GM18907 (cell line): ENCODE data around the gene GMEB2.
"Not testable (repeated sequence)": the region's sequence is repeated elsewhere in the genome, so short reads cannot be mapped to it uniquely, and the experiment has no call there.

Experiments used
- ATAC-seq: cut with Tn5 transposase; IDR thresholded peaks from one replicate; pipeline ENCODE4 v1.9.1; 2021; ENCODE audit warnings: mild to moderate bottlenecking, moderate library complexity; ENCODE audit not compliant: unreplicated experiment

GMEB2 gene, protein sequence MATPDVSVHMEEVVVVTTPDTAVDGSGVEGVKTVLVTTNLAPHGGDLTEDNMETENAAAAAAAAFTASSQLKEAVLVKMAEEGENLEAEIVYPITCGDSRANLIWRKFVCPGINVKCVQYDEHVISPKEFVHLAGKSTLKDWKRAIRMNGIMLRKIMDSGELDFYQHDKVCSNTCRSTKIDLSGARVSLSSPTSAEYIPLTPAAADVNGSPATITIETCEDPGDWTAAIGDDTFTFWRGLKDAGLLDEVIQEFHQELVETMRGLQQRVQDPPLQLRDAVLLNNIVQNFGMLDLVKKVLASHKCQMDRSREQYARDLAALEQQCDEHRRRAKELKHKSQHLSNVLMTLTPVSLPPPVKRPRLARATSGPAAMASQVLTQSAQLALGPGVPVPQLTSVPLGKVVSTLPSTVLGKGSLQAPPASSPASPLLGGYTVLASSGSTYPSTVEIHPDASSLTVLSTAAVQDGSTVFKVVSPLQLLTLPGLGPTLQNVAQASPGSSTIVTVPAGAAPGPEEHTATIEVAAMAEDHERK

GRCh38 chr20:63626424-63627128 is at the start of gene GMEB2:
GMEB2 (minus strand) TSS chr20:63627101; CDS start chr20:63619397, 7,704 bp downstream.
- peak; percentile 45 for ATAC-seq

- no peak for ATAC-seq
These were observed 48.9 kb upstream of the GMEB2 start for GRCh38 chr20:63675681-63676368.

DNA sequence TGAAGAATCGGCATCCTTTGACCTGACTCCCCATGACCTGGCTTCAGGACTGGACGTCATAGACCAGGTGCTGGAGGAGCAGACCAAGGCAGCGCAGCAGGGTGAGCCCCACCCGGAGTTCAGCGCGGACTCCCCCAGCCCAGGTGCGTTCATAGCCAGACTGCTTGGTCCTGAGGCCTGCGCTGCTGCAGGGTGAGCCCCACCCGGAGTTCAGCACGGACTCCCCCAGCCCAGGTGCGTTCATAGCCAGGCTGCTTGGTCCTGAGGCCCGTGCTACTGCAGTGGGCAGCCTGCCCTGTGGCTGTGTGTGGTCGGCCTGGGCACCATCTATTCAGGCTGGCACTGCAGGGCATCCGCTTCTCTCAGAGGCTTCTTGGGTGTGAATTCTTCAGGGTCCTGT is 47.0 kb upstream of the GMEB2 start:
- no peak for ATAC-seq

DNA sequence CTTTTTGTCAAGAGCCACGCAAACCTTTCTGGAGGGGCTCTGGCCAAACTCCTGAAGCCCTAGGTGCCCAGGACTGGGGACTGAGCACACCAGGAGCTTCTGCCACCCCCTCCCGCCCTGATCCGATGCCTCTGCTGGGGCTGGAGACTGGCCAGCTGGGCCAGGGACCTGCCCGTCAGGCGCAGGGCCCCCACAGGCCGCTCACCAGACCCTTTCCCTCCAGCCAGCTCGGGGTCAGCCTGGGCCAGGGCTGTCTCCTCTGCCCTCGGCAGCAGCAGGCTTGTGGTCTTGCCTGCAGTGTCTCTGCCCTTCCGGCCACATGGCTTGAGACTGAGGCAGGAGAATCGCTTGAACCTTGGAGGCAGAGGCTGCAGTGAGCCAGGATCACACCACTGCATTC is 45.8 kb upstream of the GMEB2 start:
- no peak for ATAC-seq

GRCh38 chr20:63671695-63672094 is 44.8 kb upstream of the GMEB2 start:
- ATAC-seq = not testable (repeated sequence)

GRCh38 chr20:63668351-63668750 is 41.5 kb upstream of the GMEB2 start:
- no peak for ATAC-seq

- no peak for ATAC-seq
These were observed 41.0 kb upstream of the GMEB2 start for GRCh38 chr20:63667858-63668257.

DNA sequence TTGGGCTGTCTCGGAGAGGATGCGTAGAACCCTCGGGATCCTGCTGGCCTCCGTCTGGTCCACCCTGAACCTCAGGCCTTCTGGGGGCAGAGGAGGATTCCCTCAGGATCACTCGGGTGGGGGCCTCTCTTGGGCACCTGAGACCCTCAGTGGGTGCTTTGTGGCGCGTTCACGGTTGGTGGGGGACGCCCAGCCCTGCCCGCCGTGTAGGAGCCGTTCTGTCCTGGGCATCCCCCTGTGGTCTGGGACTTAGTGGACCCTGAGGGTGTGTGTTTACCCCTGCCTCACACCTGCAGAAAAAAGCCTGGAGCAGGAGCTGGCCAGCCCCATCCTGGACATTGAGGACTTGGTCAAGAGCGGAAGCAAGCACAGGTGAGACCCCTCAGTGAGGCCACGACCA is 38.8 kb upstream of the GMEB2 start:
- no peak for ATAC-seq

- ATAC-seq = no peak
These were observed 38.1 kb upstream of the GMEB2 start for GRCh38 chr20:63664861-63665594.

GRCh38 chr20:63664143-63664851 is 37.4 kb upstream of the GMEB2 start:
- no peak for ATAC-seq

GRCh38 chr20:63663332-63664066 is 36.6 kb upstream of the GMEB2 start:
- no peak for ATAC-seq

DNA sequence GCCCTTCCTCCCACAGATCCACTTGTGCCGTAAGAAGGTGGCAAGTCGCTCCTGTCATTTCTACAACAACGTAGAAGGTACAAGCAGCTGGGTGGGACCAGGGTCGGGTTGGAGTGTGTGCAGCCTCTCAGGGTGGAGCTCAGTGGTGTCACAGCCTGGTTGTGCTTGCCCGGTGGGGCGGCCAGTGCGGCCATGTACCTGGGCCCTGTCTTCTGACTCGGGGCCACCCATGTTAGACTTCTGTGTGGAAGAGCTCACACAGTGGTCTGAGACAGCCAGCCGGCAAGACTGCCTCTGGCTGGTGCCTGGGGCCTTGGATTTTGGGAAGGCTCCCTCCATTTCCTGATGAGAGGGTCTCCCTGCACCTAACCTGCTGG is 35.9 kb upstream of the GMEB2 start:
- ATAC-seq = no peak

DNA sequence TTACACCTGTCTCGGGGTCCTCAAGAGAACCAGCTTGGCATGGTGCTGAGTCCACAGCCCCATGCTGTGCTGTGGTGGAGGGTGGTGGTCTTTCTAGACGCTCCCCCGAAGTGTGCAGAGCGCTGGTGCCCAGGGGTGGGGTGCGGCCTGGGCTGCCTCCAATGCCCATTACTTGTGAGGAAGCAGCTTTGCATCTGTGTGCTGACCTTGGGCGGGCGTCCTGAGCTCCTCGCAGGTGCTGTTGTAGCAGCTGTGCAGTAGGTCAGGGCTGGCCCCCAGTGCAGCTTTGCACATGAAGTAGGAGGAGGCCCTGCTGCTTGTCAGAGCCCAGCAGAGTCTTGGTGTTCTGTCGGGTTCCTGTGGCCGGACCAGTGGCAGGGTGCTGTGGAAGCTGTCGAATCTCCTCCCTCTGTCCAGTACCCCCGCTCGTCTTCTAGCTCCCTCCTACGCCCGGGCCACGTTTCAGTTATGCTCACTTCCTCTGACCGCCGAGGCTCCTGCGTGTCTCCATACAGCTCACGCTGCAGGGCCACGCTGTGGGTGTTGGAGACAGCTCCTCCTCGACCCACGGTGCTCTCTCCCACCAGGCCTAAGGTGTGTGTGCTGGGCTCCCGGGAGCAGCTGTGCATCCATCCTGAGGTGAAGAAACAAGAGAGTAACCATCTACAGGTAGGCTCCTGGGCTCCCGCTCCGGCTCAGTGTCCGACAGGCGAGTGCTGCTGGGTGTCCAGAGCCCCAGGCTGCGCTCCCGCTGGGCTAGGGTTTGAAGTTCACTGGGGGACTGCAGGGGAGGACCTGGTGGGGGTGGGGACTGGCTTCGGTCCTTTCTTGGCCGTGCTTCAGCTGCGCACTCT is 35.3 kb upstream of the GMEB2 start:
- ATAC-seq = no peak

DNA sequence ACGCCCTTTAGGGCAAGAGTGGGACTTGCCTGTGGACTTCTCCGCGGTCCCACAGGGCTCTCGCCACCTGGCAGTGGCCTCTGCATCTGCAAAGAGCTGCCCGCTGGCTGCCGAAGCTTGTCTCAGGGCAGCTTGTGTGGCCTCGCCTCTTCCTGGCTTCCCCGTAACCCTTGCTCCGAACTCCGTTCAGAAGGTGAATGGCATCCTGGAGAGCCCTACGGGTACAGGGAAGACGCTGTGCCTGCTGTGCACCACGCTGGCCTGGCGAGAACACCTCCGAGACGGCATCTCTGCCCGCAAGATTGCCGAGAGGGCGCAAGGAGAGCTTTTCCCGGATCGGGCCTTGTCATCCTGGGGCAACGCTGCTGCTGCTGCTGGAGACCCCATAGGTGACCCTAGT is 34.2 kb upstream of the GMEB2 start:
- ATAC-seq = no peak

DNA sequence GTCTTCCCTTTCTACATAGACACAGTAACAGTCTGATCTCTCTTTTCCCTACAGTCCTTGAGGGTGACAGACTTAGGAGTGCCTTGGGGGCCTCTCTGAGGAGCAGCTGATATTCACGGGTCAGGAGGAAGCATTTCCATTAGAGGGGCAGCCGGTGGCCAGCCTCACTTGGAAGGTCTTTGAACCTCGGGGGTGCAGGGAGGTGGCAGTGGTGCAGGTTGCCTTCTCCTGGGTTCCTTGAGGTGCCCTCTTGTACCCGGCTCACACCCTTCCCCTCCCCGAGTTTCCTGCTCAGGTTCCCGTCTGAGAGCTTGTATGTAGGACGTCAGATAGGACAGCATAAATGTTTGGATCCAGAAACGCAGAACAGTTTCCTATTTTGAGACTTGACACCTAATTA is 33.7 kb upstream of the GMEB2 start:
- no peak for ATAC-seq

- not testable (repeated sequence) for ATAC-seq
These were observed 33.3 kb upstream of the GMEB2 start for GRCh38 chr20:63660174-63660573.

DNA sequence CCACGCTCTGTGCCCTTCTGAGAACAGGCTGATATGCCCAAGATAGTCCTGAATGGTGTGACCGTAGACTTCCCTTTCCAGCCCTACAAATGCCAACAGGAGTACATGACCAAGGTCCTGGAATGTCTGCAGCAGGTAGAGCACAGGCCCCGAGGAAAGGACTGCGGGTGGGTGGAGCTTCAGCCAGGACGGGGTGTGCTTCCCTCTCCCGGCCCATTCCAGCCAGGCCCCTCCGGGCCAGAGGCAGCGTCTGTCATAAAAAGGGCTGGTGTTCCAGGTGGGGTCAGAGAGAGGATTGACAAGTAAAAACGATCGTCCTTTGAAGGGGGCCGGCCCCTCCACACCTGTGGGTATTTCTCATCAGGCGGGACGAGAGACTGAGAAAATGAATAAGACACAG is 32.5 kb upstream of the GMEB2 start:
- ATAC-seq = no peak

GRCh38 chr20:63658749-63659187 is 31.9 kb upstream of the GMEB2 start:
- peak; percentile 26 for ATAC-seq
